Activated naive CD8-positive, alpha-beta T cell treated with anti-CD3 and anti-CD28 coated beads for 36 hours (primary cell): ENCODE data around the gene CARNS1. TPM values are rescaled to one million over a fixed set of nuclear protein-coding genes. Genes with fewer than 3 reads are reported as not detected.

Experiments
- DNase-seq: peaks from one replicate; pipeline ENCODE4 v3.0.0; 2021
- H3K27ac Mint-ChIP-seq: one replicate; pipeline ENCODE4 v1.8.0; 2022; ENCODE audit warnings: mild to moderate bottlenecking, moderate library complexity, mixed read lengths
- H3K27me3 Mint-ChIP-seq: one replicate; pipeline ENCODE4 v1.8.0; 2022; ENCODE audit warnings: mild to moderate bottlenecking, mixed read lengths
- H3K36me3 Mint-ChIP-seq: one replicate; pipeline ENCODE4 v1.8.0; 2021; ENCODE audit warnings: mild to moderate bottlenecking, mixed read lengths
- H3K4me1 Mint-ChIP-seq: one replicate; pipeline ENCODE4 v1.8.0; 2021; ENCODE audit warnings: mixed read lengths
- H3K4me3 Mint-ChIP-seq: one replicate; pipeline ENCODE4 v1.8.0; 2022; ENCODE audit warnings: mild to moderate bottlenecking, moderate library complexity, mixed read lengths
- H3K9me3 Mint-ChIP-seq: one replicate; pipeline ENCODE4 v1.8.0; 2022; ENCODE audit warnings: mixed read lengths
- total RNA-seq, 2 experiments: library from RNA; stranded (reverse); gene quantifications; one replicate each; pipeline ENCODE4 v1.2.3, GENCODE V29; 2021

CARNS1 gene
- total RNA-seq, 2 experiments from 2014 or later: 3.1 to 3.7 TPM

DNA sequence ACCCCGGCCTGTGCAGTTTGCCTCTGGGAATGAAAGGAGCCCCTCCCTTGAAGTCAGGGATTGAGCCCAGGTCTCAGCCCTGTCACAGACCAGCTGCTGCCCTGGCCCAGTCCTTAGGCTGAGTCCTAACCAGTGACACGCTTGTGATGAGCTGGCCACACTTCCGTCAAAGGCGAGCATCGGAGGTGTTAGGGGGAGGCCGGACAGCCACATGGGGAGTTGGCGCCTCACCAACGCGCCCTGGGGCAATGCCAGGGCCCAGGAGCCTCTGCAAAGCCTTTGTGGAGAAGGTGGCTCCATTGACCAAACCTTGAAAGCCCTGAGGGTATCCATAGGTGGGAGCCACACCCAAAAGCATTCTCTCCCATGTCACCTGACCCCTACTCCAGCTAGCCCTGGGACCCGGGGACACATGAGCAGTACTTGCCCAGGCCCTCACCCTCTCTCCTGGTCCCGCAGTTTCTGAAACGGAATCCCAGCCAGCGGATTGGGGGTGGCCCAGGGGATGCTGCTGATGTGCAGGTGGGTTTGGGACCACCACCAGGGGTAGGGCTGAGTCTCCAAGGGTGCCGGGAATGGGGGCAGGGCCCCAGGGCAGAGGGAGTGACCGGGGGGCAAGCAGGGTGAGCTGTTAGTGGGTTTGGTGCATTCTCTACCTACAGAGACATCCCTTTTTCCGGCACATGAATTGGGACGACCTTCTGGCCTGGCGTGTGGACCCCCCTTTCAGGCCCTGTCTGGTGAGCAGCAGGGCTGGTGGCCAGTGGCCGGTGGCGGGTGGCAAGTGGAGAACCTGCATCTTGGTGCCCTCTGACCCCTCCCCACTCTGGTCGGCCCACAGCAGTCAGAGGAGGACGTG lies 18.3 kb downstream of the CARNS1 start:
- peaks cover 36% of the 10 kb centered on the region for H3K36me3 Mint-ChIP-seq
- H3K27ac Mint-ChIP-seq: peak overlapping the region; percentile 87
- peaks cover under 1% of the 10 kb centered on the region for H3K27me3 Mint-ChIP-seq
- no peaks in the 10 kb centered on the region for H3K9me3 Mint-ChIP-seq
- H3K4me3 Mint-ChIP-seq: peak overlapping the region; percentile 60
- H3K4me1 Mint-ChIP-seq: peaks cover 32% of the 10 kb centered on the region
- DNase-seq: no peak

DNA sequence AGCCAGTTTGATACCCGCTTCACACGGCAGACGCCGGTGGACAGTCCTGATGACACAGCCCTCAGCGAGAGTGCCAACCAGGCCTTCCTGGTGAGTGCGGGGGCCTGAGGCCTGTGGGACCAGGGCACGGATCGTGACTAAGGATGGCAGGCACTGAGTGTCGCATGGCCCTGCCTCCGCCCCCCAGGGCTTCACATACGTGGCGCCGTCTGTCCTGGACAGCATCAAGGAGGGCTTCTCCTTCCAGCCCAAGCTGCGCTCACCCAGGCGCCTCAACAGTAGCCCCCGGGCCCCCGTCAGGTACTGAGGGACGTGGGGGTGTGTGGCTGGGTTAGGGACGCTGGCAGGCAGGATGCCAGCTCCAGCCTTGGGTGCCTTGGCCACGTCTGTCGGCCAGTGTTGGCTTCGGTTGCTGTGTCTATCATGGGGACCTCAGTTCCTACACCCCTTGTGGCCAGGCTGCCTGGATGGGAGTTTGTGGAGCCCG lies 19.0 kb downstream of the CARNS1 start:
- peak overlapping the region; percentile 60 for H3K4me3 Mint-ChIP-seq
- peaks cover 40% of the 10 kb centered on the region for H3K36me3 Mint-ChIP-seq
- no peaks in the 10 kb centered on the region for H3K27me3 Mint-ChIP-seq
- peaks cover 34% of the 10 kb centered on the region for H3K4me1 Mint-ChIP-seq
- H3K9me3 Mint-ChIP-seq: no peaks in the 10 kb centered on the region
- DNase-seq: no peak
- H3K27ac Mint-ChIP-seq: peak overlapping the region; percentile 87

GRCh38 chr11:67435031-67435726 lies 19.7 kb downstream of the CARNS1 start:
- peaks cover 39% of the 10 kb centered on the region for H3K4me1 Mint-ChIP-seq
- DNase-seq: peak; percentile 56

DNA sequence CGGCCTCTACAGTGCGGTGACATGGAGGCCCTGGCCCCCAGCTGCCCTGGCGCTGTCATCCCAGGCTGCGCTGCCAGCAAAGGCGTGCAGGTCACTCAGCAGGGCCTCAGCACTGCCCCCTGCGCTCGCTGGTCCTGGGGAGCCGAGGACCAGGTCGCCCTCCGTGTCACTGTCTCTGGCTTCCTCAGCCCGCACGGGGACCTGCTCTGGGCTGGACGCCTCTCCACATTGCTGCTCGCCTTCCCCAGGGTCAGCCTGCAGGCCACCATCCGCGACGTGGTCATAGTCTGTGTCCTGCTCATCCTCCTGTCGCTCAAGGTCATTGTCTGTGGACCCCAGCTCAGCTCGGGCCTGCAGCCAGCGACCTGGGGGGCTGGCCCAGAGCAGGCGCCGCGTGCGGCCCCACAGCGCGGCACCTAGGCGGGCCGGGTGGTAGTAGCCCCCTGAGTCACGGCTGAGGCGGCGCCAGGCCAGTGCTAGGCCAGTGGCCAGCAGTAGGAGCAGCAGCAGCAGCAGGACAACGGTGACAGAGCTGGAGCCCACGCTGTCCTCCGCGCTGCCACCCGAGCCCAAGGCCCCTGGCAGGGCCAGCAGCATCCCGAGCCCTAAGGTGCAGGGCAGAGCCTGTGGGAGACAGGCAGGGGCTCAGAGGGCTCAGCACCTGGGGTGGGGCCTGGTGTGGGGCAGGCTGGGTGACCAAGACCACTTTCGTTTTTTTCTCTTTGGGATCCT lies 20.4 kb downstream of the CARNS1 start:
- Mint-ChIP-seq H3K4me3 (peak overlapping the region; percentile 91), H3K27ac (peak overlapping the region; percentile 93), H3K9me3 (no peaks in the 10 kb centered on the region), H3K4me1 (peaks cover 43% of the 10 kb centered on the region), H3K27me3 (no peaks in the 10 kb centered on the region), H3K36me3 (peaks cover 45% of the 10 kb centered on the region)
- DNase-seq: no peak

More at GRCh38 chr11:67435031-67435726, 19.7 kb downstream of the CARNS1 start:
- H3K27ac Mint-ChIP-seq: peak overlapping the region; percentile 93
- peak overlapping the region; percentile 91 for H3K4me3 Mint-ChIP-seq
- H3K27me3 Mint-ChIP-seq: no peaks in the 10 kb centered on the region
- peaks cover 45% of the 10 kb centered on the region for H3K36me3 Mint-ChIP-seq
- no peaks in the 10 kb centered on the region for H3K9me3 Mint-ChIP-seq

DNA sequence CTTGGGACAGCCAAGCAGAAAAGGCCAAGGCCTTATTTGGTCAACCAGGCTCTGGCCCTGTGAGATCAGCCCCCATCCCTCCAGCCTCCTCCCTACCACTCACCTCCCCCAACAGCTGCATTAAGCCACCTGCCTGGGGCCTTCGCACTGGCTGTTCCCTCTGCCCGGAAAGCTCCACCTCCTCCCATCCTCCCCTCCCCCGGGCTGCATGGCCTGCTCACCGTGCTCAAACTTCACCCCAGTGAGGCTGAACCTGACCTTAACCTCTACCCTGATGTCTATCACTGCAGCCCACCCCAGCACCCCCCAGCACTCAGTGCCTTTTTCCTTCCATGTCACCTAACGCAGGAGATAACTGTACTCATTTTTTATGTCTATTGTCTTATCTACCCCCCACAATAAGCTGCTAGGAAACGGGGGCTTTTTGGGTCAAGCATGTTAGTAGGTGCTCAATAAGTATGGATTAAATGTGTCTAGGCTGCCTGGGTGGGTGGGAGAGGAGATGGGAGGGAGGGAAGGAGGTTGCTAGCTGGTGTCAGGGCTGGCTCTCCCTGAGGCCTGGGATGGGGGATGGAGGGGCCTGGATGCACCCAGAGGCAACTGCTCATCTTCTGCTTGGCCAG lies 21.1 kb downstream of the CARNS1 start:
- H3K9me3 Mint-ChIP-seq: no peaks in the 10 kb centered on the region
- DNase-seq: peak; percentile 84

GRCh38 chr11:67437082-67437808 lies 21.8 kb downstream of the CARNS1 start, which contains the start of gene PTPRCAP:
TSS of gene PTPRCAP (minus strand) at chr11:67437682. CDS start at chr11:67437619, 63 bp downstream.
- no peaks in the 10 kb centered on the region for H3K9me3 Mint-ChIP-seq
- peak within 1 kb of the TSS; percentile 93 for H3K27ac Mint-ChIP-seq
- H3K4me1 Mint-ChIP-seq: peaks cover 43% of the 10 kb centered on the region
- H3K36me3 Mint-ChIP-seq: peaks cover 45% of the 10 kb centered on the region
- H3K4me3 Mint-ChIP-seq: peak within 1 kb of the TSS; percentile 91
- peak; percentile 80 for DNase-seq
- no peaks in the 10 kb centered on the region for H3K27me3 Mint-ChIP-seq

More for the DNA sequence above, 21.1 kb downstream of the CARNS1 start:
- Mint-ChIP-seq H3K4me3 (peak overlapping the region; percentile 91), H3K27ac (peak overlapping the region; percentile 93), H3K36me3 (peaks cover 45% of the 10 kb centered on the region), H3K4me1 (peaks cover 50% of the 10 kb centered on the region), H3K27me3 (no peaks in the 10 kb centered on the region)

DNA sequence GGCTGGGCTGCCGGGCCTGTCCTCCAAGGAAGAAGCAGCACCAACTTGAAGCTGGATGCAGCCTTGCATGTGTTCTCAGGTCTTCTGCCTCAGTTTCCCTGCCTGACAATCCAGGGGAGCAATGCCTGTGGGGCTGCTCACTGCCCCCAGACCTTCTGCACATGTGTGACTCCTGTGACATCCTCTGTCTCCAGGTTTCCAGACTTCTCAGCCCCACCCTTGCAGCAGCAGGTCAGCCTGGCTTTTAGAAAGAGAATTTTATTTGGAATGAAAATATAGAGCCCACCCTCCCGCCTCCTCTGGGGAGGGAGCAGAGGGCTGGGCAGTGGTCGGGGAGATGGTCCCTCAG lies 22.3 kb downstream of the CARNS1 start:
- no peaks in the 10 kb centered on the region for H3K27me3 Mint-ChIP-seq
- H3K4me3 Mint-ChIP-seq: peak overlapping the region; percentile 91
- DNase-seq: no peak
- H3K36me3 Mint-ChIP-seq: peaks cover 45% of the 10 kb centered on the region
- H3K9me3 Mint-ChIP-seq: no peaks in the 10 kb centered on the region
- peaks cover 41% of the 10 kb centered on the region for H3K4me1 Mint-ChIP-seq
- peak overlapping the region; percentile 93 for H3K27ac Mint-ChIP-seq

DNA sequence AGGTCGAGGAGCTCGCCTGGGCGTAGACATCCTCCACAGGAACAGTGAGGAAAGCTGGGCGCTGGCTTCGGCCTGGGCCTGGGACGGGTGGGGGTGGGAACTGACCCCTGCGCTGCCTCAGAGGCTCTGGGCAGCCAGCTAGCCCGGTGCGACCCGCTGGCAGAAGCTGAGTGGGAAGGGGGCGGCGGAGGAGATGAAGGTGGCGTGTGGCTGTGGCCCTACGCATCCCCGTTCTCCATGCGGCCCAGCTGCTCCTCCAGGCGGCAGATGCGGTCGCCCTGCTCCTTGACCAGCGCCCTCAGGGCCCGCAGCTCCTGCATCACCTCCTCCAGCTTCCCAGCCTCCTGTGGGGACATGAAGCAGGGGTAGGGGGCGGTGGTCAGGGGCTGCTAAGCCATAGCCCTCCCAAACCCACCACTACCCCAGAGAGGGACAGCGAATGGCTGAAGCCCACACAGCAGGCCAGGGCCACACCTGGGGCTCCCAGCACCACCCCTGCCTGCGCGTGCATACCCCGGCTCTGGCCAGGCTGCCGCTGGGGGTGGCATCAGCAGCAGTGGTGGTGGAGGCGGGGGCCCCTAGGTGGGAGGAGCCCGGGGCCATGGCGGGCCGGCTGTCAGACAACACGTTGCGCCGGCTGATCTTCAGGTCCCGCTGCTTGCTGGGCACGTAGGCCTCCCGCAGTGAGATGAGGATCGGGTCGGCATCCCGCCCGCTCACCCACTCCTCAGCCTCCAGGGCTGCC lies 22.9 kb downstream of the CARNS1 start:
- DNase-seq: peak; percentile 92
- peak overlapping the region; percentile 93 for H3K27ac Mint-ChIP-seq
- H3K9me3 Mint-ChIP-seq: no peaks in the 10 kb centered on the region
- no peaks in the 10 kb centered on the region for H3K27me3 Mint-ChIP-seq
- peak overlapping the region; percentile 91 for H3K4me3 Mint-ChIP-seq
- H3K4me1 Mint-ChIP-seq: peaks cover 39% of the 10 kb centered on the region
- H3K36me3 Mint-ChIP-seq: peaks cover 45% of the 10 kb centered on the region

DNA sequence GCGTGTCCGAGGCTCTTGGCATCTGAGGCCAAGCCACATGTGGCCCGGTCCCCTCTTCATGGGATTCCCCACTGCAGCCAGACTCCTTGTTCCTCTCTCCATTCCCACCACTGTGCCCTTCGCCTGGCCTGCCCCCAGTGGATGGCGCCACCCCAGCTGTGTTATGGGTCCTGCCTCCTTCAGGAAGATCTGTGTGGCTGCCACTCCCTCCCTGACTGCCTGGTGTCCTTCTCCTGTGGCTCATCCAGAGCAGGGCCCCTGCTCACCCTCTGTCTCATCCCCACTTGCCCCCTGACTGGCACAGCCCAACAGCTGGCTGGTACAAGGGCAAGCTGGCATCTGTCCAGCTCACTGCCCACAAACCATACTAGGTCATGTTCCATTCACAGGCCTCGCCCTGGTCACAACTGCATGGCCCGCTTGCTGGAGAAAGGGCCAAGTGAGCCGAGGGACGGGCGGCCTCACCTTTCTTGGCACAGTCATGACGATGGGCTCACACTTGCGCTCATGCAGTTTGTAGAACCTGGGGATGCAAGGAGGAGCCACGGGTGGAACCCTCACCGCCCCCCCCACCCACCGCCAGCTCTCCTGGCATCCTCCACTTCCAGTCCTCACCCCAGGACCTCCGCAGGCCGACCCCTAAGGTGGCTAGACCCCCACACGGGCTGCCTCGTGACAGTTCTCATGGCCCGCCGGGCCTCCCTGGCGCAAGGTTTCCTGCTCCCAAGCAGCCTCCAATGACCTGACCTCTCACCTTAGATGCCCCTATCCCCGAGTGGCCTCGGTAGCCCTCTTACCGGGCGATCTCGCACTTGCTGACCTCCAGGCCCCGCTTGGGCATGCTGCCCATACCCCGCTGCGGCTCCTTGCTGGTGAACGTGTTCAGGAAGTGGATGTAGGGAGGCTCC lies 24.1 kb downstream of the CARNS1 start:
- Mint-ChIP-seq H3K4me1 (peaks cover 42% of the 10 kb centered on the region), H3K27ac (peak overlapping the region; percentile 93), H3K36me3 (peaks cover 42% of the 10 kb centered on the region)

GRCh38 chr11:67440229-67441097 lies 25.0 kb downstream of the CARNS1 start:
- Mint-ChIP-seq H3K9me3 (no peaks in the 10 kb centered on the region), H3K4me3 (peak overlapping the region; percentile 91), H3K27me3 (no peaks in the 10 kb centered on the region), H3K27ac (peak overlapping the region; percentile 93), H3K36me3 (peaks cover 38% of the 10 kb centered on the region), H3K4me1 (peaks cover 47% of the 10 kb centered on the region)
- DNase-seq: peak; percentile 18

More for the DNA sequence above, 24.1 kb downstream of the CARNS1 start:
- Mint-ChIP-seq H3K4me3 (peak overlapping the region; percentile 91), H3K9me3 (no peaks in the 10 kb centered on the region), H3K27me3 (no peaks in the 10 kb centered on the region)
- DNase-seq: peak; percentile 55

- no peak overlapping the region for H3K27ac Mint-ChIP-seq
- no peaks in the 10 kb centered on the region for H3K27me3 Mint-ChIP-seq
- no peaks in the 10 kb centered on the region for H3K9me3 Mint-ChIP-seq
- peak overlapping the region; percentile 34 for H3K4me3 Mint-ChIP-seq
- peaks cover 49% of the 10 kb centered on the region for H3K4me1 Mint-ChIP-seq
- peaks cover 33% of the 10 kb centered on the region for H3K36me3 Mint-ChIP-seq
- DNase-seq: no peak
These were observed 25.7 kb downstream of the CARNS1 start for GRCh38 chr11:67441098-67441563.
